ENCODE data around the gene RBM47.
"Not testable (repeated sequence)": the region's sequence is repeated elsewhere in the genome, so short reads cannot be mapped to it uniquely, and the experiment has no call there.

The RBM47 gene

GRCh38 chr4:40553995-40554394, 75.7 kb downstream of the RBM47 start:
- no peaks in the 10 kb centered on the region for H3K27me3 ChIP-seq
- peak overlapping the region; percentile 36 to 54 for H3K4me3 ChIP-seq (ENCODE audit: low read depth in 1 of 2, low read length in 1 of 2)
- H3K27ac ChIP-seq: peak overlapping the region; percentile 96
- TF ChIP-seq CTCF (IDR thresholded peaks at IDR 0.05): no peak
- no peaks in the 10 kb centered on the region for H3K9me3 ChIP-seq
- H3K4me1 ChIP-seq (ENCODE audit: control insufficient read depth in 1 of 2, insufficient read depth in 1 of 2, low read depth in 1 of 2, low read length in 1 of 2): peaks cover 98 to 100% of the 10 kb centered on the region in 2 experiments
- H3K36me3 ChIP-seq: no peaks in the 10 kb centered on the region

GRCh38 chr4:40552536-40552935, 77.1 kb downstream of the RBM47 start:
- H3K27me3 ChIP-seq: no peaks in the 10 kb centered on the region
- peak overlapping the region in 1 of 2 experiments; percentile 2 for H3K4me3 ChIP-seq (ENCODE audit: low read depth in 1 of 2, low read length in 1 of 2)
- H3K4me1 ChIP-seq (ENCODE audit: control insufficient read depth in 1 of 2, insufficient read depth in 1 of 2, low read depth in 1 of 2, low read length in 1 of 2): peaks cover 84 to 92% of the 10 kb centered on the region in 2 experiments
- H3K27ac ChIP-seq: peak overlapping the region; percentile 96
- H3K36me3 ChIP-seq: peaks cover 8% of the 10 kb centered on the region
- H3K9me3 ChIP-seq: no peaks in the 10 kb centered on the region
- no peak for TF ChIP-seq CTCF (IDR thresholded peaks at IDR 0.05)

GRCh38 chr4:40551568-40552136, 78.0 kb downstream of the RBM47 start:
- Histone ChIP-seq H3K36me3 (peaks cover 13% of the 10 kb centered on the region), H3K4me1 (ENCODE audit: control insufficient read depth in 1 of 2, insufficient read depth in 1 of 2, low read depth in 1 of 2, low read length in 1 of 2) (peaks cover 84 to 92% of the 10 kb centered on the region in 2 experiments), H3K4me3 (ENCODE audit: low read depth in 1 of 2, low read length in 1 of 2) (peak overlapping the region; percentile 53 to 62), H3K27ac (peak overlapping the region; percentile 96)
- not testable (repeated sequence) for H3K27me3 ChIP-seq, H3K9me3 ChIP-seq

- Histone ChIP-seq H3K4me1 (ENCODE audit: control insufficient read depth in 1 of 2, insufficient read depth in 1 of 2, low read depth in 1 of 2, low read length in 1 of 2) (peaks cover 84 to 90% of the 10 kb centered on the region in 2 experiments), H3K4me3 (ENCODE audit: low read depth in 1 of 2, low read length in 1 of 2) (peak overlapping the region; percentile 53 to 62), H3K27me3 (no peaks in the 10 kb centered on the region), H3K36me3 (peaks cover 17% of the 10 kb centered on the region), H3K27ac (peak overlapping the region; percentile 96), H3K9me3 (no peaks in the 10 kb centered on the region)
- no peak for TF ChIP-seq CTCF (IDR thresholded peaks at IDR 0.05)
Observed at GRCh38 chr4:40550948-40551462, 78.7 kb downstream of the RBM47 start.

- H3K27ac ChIP-seq: peak overlapping the region; percentile 96
- peaks cover 76 to 82% of the 10 kb centered on the region in 2 experiments for H3K4me1 ChIP-seq (ENCODE audit: control insufficient read depth in 1 of 2, insufficient read depth in 1 of 2, low read depth in 1 of 2, low read length in 1 of 2)
Observed at GRCh38 chr4:40550196-40550595, 79.5 kb downstream of the RBM47 start.

More at GRCh38 chr4:40550196-40550595, 79.5 kb downstream of the RBM47 start:
- Histone ChIP-seq H3K9me3 (no peaks in the 10 kb centered on the region), H3K27me3 (no peaks in the 10 kb centered on the region), H3K36me3 (peaks cover 17% of the 10 kb centered on the region), H3K4me3 (ENCODE audit: low read depth in 1 of 2, low read length in 1 of 2) (peak overlapping the region in 1 of 2 experiments; percentile 62)
- TF ChIP-seq CTCF (IDR thresholded peaks at IDR 0.05): no peak
